ENCODE data around the gene MCRS1.

DNA sequence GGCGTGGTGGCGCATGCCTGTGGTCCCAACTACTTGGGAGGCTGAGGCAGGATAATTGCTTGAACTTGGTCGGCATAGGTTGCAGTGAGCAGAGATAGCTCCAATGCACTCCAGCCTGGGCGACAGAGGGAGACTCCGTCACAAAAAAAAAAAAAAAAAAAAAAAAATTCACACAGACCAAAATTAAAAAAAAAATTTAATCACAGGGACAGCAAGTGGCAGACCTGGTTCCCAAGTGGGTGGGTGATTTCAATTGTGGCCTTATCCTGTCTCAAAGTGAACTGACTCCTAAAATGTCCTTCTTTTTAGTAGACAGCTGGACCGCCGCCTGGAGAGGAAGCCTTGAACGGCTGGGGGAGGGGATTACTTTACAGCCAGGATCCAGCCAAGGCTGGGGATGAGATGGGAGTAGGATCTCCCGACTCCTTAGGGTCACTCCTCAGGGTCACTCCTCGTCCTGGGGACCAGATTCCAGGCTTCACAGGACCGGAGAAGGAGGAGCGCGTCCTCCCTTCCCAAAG lies 30.7 kb downstream of the MCRS1 start:
- TF ChIP-seq, protein P1, sequence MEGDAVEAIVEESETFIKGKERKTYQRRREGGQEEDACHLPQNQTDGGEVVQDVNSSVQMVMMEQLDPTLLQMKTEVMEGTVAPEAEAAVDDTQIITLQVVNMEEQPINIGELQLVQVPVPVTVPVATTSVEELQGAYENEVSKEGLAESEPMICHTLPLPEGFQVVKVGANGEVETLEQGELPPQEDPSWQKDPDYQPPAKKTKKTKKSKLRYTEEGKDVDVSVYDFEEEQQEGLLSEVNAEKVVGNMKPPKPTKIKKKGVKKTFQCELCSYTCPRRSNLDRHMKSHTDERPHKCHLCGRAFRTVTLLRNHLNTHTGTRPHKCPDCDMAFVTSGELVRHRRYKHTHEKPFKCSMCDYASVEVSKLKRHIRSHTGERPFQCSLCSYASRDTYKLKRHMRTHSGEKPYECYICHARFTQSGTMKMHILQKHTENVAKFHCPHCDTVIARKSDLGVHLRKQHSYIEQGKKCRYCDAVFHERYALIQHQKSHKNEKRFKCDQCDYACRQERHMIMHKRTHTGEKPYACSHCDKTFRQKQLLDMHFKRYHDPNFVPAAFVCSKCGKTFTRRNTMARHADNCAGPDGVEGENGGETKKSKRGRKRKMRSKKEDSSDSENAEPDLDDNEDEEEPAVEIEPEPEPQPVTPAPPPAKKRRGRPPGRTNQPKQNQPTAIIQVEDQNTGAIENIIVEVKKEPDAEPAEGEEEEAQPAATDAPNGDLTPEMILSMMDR (IDR thresholded peaks at IDR 0.05): no peak
- no peak for TF ChIP-seq POLR2A (IDR thresholded peaks at IDR 0.05)
